Measurements from ENCODE around the gene GALNT9.
"Not testable (repeated sequence)": the region's sequence is repeated elsewhere in the genome, so short reads cannot be mapped to it uniquely, and the experiment has no call there.

The GALNT9 gene

DNA sequence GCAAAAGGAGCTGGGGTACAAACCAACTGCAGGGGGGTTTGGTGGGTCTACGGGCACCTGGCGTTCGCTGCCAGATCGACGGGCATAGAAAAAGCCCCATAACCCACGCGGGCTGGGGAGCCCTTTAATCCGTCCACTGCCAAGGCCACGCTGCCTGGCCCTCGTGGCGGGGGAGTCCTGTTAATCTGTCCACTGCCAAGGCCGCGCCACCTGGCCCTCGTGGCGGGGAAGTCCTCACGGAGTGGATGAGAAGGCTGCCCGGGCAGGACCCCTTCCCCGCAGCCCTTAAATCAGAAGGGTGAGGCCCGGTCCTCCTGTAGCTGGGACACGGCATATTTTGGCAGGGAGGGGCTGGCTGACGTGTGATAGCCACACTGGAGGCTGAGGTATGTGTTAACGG is 99.0 kb downstream of the GALNT9 start:
- no peak for DNase-seq (ENCODE audit: low read depth in 3 of 3)

DNA sequence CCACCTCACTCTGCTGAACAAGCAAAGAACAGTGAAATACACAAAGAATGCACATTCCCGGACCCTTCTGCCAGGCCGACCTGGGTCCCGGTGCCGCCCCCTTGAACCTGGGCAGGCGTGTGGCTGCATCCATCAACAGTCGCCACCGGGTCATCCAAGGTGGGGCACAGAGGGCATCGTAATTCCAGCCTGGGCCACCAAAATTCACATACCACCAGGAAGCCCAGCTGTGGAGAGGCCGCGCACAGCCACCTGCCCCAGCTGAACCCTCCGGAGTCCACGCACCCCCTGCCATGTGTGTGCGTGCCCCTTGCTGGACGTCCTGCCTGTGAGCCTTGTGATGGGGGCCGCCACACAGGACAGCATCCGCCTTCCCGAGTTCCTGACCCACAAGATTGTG is 99.5 kb downstream of the GALNT9 start:
- no peak for DNase-seq (ENCODE audit: low read depth in 3 of 3)

DNA sequence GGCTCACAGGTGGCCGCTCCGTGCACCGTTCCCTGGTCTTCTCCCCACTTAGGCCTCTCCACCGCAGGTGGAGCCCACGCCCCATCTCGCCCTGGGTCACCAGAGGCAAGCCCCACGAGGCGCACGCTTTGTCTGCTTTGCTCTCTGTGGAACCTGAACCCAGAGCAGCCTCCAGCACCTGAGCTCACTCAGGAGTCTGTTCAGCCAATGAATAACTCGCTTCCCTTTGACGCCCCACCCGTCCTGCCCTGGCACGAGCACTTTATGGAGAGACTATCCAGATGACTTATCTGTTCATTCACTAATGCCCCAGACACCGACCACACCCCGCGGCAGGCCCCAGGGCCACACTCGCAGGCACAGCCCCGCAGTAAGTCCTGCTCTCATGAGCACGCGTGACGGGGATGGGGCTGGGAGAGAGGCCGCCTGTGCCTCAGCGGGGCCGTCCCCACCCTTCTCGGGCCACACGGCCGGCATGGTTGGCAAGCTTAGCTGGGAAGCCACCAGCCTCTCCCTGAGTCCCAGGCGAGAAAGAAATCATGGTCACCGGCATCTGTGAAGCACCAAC is 100.1 kb downstream of the GALNT9 start:
- no peak for DNase-seq (ENCODE audit: low read depth in 3 of 3)

DNA sequence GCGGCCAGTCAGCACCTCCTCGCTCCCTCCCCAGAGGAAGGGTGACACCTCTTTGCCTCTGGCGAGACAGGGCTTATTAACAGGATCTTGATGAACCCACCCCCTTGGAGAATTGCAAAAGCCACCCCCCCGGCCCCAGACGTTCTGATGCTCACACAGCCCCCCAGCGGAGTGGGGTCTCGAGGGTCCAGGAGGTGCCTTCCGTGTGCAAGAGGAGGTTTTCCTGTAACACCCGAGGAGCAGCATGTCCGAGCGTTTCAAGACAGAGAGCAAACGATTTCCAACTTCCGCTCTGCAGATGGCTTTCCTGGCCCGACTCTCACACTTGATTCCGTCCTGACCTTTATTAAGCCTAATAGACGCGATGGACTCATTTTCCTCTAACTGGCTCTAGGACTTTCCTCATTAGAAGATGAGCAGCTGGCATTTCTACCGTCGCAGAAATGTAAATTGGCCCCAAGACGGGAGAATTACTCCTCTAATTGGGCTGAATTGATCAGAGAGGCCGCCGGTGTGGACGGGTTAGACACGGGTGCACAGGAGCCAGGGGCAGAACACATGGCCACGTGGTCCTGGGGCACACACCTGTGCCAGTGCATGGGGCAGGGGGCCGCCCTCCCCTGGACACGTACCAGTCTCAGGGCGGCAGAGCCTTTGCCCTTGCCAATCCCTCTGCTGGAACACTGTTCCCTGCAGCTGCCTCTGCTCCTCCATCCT is 100.8 kb downstream of the GALNT9 start:
- DNase-seq (ENCODE audit: low read depth in 3 of 3), result no peak

DNA sequence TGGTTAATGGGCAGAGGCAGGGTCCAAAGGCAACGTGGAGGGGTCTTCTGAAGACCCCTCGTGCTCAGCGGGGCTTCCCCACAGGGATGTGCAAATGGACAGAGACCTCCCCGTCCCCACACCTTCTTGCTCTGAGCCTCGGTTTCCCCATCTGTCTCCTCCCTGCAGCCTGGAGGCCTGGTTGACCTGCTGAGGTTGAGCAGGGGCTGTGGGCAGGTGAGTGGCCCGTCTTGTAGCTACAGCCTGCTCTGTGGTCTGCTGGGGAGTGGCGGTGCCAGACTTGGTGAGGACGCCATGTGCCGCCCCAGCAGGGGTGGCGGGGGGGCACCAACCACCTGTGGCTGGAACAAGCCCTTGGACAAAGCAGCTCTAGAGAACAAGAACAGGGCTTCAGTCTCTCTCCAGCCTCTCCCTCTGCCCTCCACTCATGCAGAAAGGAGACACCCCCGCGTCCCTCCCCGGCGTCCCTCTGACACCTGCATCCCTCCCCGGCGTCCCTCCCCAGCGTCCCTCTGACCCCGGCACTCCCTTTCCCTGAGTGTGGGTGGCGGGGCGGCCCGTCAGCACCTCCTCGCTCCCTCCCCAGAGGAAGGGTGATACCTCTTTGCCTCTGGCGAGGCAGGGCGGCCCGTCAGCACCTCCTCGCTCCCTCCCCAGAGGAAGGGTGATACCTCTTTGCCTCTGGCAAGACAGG is 101.5 kb downstream of the GALNT9 start:
- no peak for DNase-seq (ENCODE audit: low read depth in 3 of 3)

- no peak for DNase-seq (ENCODE audit: low read depth in 3 of 3)
Observed at GRCh38 chr12:132227118-132227517, 102.3 kb downstream of the GALNT9 start.

DNA sequence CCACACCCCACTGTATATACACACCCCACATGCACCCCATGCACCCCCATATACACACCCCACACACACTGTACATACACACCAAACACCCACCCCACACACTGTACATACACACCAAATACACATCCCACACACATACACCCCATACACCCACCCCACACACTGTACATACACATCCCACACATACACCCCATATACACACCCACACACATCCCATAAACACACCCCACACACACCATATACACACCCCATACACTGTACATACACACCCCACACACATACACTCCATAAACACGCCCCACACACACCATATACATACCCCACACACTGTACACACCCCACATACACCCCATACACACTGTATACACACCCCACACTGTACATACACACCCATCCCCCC is 102.8 kb downstream of the GALNT9 start:
- DNase-seq (ENCODE audit: low read depth in 3 of 3), result no peak

DNA sequence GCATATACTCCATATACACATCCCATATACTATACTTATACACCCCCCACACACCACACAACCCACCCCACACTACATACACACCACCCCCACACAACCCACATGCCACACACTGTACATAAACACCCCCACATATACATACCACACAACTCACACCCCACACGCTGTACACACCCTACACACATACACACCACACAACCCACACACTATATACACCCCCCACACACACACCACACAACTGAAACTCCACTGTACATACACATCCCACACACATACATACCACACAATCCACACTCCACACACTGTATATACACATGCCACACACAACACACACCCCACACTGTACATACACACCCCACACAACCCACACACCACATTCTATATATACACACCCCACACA is 104.2 kb downstream of the GALNT9 start:
- DNase-seq (ENCODE audit: low read depth in 3 of 3), result no peak

- no peak for DNase-seq (ENCODE audit: low read depth in 3 of 3)
Observed at GRCh38 chr12:132224484-132224883, 104.9 kb downstream of the GALNT9 start.

DNA sequence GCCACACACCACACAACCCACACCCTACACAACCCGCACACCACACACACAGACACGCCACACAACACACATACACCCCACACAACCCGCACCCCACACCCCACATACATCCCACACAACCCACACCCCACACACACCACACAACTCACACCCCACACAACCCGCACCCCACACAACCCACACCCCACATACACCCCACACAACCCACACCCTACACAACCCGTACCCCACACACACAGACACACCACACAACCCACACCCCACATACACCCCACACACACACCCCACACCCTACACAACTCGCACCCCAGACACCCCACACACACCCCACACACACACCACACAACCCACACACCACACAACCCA is 106.6 kb downstream of the GALNT9 start:
- no peak for DNase-seq (ENCODE audit: low read depth in 3 of 3)

GRCh38 chr12:132222096-132222807 is 107.1 kb downstream of the GALNT9 start:
- no peak for DNase-seq (ENCODE audit: low read depth in 3 of 3)

DNA sequence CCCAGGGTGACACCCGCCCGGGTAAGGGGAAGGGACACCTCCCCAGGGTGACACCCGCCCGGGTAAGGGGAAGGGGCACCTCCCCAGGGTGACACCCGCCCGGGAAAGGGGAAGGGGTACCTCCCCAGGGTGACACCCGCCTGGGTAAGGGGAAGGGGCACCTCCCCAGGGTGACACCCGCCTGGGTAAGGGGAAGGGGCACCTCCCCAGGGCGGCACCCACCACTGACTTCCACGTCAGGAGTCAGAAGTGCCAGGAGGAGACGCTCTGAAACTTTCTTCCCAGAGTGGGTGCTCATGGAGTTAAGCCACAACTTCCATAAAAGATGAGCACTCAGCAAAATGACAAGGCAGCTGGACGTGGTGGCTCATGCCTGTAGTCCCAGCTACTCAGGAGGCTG is 109.6 kb downstream of the GALNT9 start:
- not testable (repeated sequence) for DNase-seq (ENCODE audit: low read depth in 3 of 3)

DNA sequence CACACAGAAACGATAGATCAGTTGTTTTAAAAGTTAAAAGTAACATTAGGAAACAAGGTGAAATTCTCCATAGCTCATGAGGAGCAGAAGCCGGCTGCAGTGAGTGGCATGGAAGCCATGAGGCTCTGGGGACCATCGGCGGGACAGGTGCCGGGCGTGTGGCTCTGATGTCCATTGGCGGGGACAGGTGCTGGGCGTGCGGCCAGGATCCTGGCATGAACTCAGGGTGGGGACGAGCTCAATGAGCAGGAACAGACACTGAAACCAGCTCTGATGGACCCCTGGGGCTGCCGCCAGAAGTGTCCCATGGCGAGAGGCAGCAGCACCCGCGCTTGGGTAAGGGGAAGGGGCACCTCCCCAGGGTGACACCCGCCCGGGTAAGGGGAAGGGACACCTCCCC is 110.1 kb downstream of the GALNT9 start:
- no peak for DNase-seq (ENCODE audit: low read depth in 3 of 3)

- DNase-seq (ENCODE audit: low read depth in 3 of 3), result peak in 2 of 3 experiments; percentile 24 to 33
Observed at GRCh38 chr12:132218915-132219314, 110.5 kb downstream of the GALNT9 start.

- no peak for DNase-seq (ENCODE audit: low read depth in 3 of 3)
Observed at GRCh38 chr12:132218527-132218875, 110.9 kb downstream of the GALNT9 start.

DNA sequence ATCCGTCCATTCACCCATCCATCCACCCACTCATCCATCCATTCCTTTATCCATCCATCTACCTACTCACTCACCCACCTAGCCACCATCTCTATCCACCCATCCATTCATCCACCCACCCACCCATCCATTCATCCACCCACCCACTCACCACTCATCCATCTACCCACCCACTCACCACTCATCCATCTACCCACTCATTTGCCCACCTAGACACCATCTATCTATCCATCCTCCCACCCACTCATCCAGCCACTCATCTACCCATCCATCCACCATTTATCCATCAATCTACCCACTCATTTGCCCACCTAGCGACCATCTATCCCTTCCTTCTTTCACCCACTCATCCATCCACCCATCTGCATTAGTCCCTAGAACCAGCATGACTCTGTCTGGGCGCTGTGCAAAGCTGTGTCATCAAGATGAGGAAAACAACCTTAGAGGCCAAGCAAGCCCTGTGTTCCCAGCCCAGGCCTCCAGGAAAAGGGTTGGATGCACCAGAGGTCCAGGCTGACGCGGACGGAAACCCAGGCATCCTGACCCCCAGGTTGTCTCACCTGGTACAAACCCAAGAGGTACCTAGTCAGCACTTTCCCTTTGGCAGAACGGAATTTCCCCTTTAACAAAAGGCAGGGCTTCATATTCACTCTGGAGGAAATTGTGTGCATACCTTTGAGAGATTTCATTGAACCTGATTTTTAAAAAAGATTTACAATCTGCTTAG is 111.4 kb downstream of the GALNT9 start:
- no peak for DNase-seq (ENCODE audit: low read depth in 3 of 3)

GRCh38 chr12:132217371-132217770 is 112.0 kb downstream of the GALNT9 start:
- DNase-seq (ENCODE audit: low read depth in 3 of 3), result no peak

- DNase-seq (ENCODE audit: low read depth in 3 of 3), result no peak
Observed at GRCh38 chr12:132216354-132216987, 112.9 kb downstream of the GALNT9 start.

DNA sequence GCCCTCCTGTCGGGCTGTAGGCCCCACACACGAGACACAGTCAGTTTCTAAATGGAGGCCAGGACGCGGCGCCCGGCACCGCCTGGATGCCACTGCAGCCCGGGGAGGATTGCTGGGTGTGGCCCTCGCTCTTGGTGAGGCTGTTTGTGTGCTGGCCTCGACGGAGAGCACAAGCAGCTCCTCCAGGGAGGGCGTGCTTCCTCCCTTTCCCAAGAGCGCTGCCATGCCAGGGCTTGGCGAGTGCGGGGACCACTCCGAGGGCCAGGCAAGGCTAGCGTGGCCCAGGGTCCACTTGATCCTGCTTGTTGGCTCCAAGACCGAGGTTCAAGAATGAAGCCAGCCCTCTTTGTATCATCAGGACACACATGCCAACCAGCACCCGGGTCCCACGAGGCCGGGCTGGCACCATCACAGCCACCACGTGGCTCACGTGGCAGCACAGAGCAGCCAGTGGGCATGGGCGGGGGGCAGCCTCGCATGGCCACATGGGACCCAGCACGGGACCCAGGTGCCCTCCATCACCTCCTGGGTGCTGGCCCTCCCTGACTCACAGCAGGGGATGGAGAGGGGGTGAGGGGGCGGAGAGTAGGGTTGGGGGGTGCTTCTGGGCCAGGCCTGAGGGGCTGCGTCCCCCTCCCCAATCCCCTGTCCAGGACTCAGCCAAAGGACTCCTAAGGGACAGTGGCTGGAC is 113.9 kb downstream of the GALNT9 start:
- DNase-seq (ENCODE audit: low read depth in 3 of 3), result no peak

DNA sequence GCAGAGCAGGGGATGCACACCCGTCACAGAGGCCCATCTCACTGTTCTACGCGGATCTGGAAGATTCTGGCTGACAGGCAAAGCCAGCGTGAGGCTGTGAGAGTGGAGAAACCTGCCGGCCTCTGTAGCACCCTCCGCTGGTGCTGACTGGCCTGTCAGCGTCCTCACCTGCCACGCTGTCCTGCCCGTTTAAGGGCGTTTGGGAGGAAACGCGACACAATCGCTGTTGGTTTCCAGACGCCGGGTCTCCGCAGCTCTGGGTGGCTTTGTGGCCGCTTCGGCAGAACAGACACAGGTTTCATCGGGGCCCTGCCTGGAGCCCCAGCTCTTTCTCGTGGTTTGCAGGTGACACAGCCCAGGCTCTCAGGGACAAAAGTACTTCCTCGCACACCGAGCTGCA is 114.5 kb downstream of the GALNT9 start:
- no peak for DNase-seq (ENCODE audit: low read depth in 3 of 3)

- no peak for DNase-seq (ENCODE audit: low read depth in 3 of 3)
Observed at GRCh38 chr12:132214161-132214476, 115.3 kb downstream of the GALNT9 start.

Measured in stimulated activated CD4-positive, alpha-beta T cell treated with anti-CD3 and anti-CD28 coated beads, TNF-alpha, amount 100 ng/mL, for 4 hours (primary cell).